GM21528 (cell line): ENCODE data around the gene PCDHGC4.

ENCODE experiments used
- ATAC-seq: cut with Tn5 transposase; IDR thresholded peaks from one replicate; pipeline ENCODE4 v1.9.1; 2021; ENCODE audit warnings: mild to moderate bottlenecking, moderate library complexity; ENCODE audit not compliant: unreplicated experiment, low FRiP score

The PCDHGC4 gene

GRCh38 chr5:141489841-141490240 is 5.0 kb downstream of the PCDHGC4 start:
- no peak for ATAC-seq

GRCh38 chr5:141490271-141490670 is 5.4 kb downstream of the PCDHGC4 start:
- no peak for ATAC-seq

- no peak for ATAC-seq
Observed at GRCh38 chr5:141490771-141491170, 5.9 kb downstream of the PCDHGC4 start.

GRCh38 chr5:141491323-141492167 is 6.7 kb downstream of the PCDHGC4 start:
- no peak for ATAC-seq

- no peak for ATAC-seq
Observed at GRCh38 chr5:141492168-141492885, 7.5 kb downstream of the PCDHGC4 start.

- ATAC-seq, result no peak
Observed at GRCh38 chr5:141493500-141494422, 8.9 kb downstream of the PCDHGC4 start.

- ATAC-seq, result no peak
Observed at GRCh38 chr5:141494761-141495452, 10.1 kb downstream of the PCDHGC4 start.

GRCh38 chr5:141495453-141495811 is 10.6 kb downstream of the PCDHGC4 start:
- no peak for ATAC-seq

- ATAC-seq, result no peak
Observed at GRCh38 chr5:141496038-141496437, 11.2 kb downstream of the PCDHGC4 start.

GRCh38 chr5:141501761-141502160 is 16.9 kb downstream of the PCDHGC4 start:
- no peak for ATAC-seq

GRCh38 chr5:141503681-141504080 is 18.9 kb downstream of the PCDHGC4 start:
- ATAC-seq, result no peak

GRCh38 chr5:141504216-141504615 is 19.4 kb downstream of the PCDHGC4 start:
- ATAC-seq, result no peak

- ATAC-seq, result no peak
Observed at GRCh38 chr5:141506381-141507155, 21.7 kb downstream of the PCDHGC4 start.

- peak; percentile 42 for ATAC-seq
Observed at GRCh38 chr5:141507387-141508091, 22.7 kb downstream of the PCDHGC4 start.

GRCh38 chr5:141508440-141508797 is 23.6 kb downstream of the PCDHGC4 start:
- ATAC-seq, result no peak

GRCh38 chr5:141508798-141509611 is 24.2 kb downstream of the PCDHGC4 start:
- ATAC-seq, result no peak

GRCh38 chr5:141510160-141510559 is 25.3 kb downstream of the PCDHGC4 start:
- ATAC-seq, result no peak
